GM18861 (cell line): ENCODE data around the gene GNAI2.
"Not testable (repeated sequence)": the region's sequence is repeated elsewhere in the genome, so short reads cannot be mapped to it uniquely, and the experiment has no call there.

Source experiments
- ATAC-seq: cut with Tn5 transposase; IDR thresholded peaks from one replicate; pipeline ENCODE4 v1.9.1; 2021; ENCODE audit not compliant: unreplicated experiment

Gene GNAI2

GRCh38 chr3:50263478-50264382 is 27.7 kb downstream of the GNAI2 start:
- ATAC-seq, result no peak

- ATAC-seq, result no peak
Observed at GRCh38 chr3:50264383-50264963, 28.5 kb downstream of the GNAI2 start.

GRCh38 chr3:50264964-50265485 is 29.0 kb downstream of the GNAI2 start:
- ATAC-seq, result no peak

GRCh38 chr3:50265571-50265970 is 29.6 kb downstream of the GNAI2 start:
- ATAC-seq, result no peak

- ATAC-seq, result no peak
Observed at GRCh38 chr3:50266017-50266416, 30.0 kb downstream of the GNAI2 start.

GRCh38 chr3:50266836-50267235 is 30.8 kb downstream of the GNAI2 start:
- no peak for ATAC-seq

- no peak for ATAC-seq
Observed at GRCh38 chr3:50267280-50267913, 31.4 kb downstream of the GNAI2 start.

GRCh38 chr3:50268276-50268675 is 32.3 kb downstream of the GNAI2 start:
- no peak for ATAC-seq

- ATAC-seq, result no peak
Observed at GRCh38 chr3:50268703-50269451, 32.9 kb downstream of the GNAI2 start, which contains the start of gene SEMA3B. TSS of gene SEMA3B (plus strand) at chr3:50269147. CDS start at chr3:50269241, 94 bp downstream.

- ATAC-seq, result no peak
Observed at GRCh38 chr3:50269460-50269859, 33.5 kb downstream of the GNAI2 start.

GRCh38 chr3:50269977-50270413 is 34.0 kb downstream of the GNAI2 start:
- no peak for ATAC-seq

- ATAC-seq, result no peak
Observed at GRCh38 chr3:50270422-50271224, 34.6 kb downstream of the GNAI2 start.

- ATAC-seq, result no peak
Observed at GRCh38 chr3:50271314-50271936, 35.4 kb downstream of the GNAI2 start.

GRCh38 chr3:50272538-50272910 is 36.5 kb downstream of the GNAI2 start:
- ATAC-seq, result not testable (repeated sequence)

- peak; percentile 88 for ATAC-seq
Observed at GRCh38 chr3:50272911-50273688, 37.1 kb downstream of the GNAI2 start.

- no peak for ATAC-seq
Observed at GRCh38 chr3:50273689-50274065, 37.7 kb downstream of the GNAI2 start.

GRCh38 chr3:50274371-50275104 is 38.5 kb downstream of the GNAI2 start:
- ATAC-seq, result no peak
